HG03575 (cell line): Measurements from ENCODE around the gene G3BP2.
"Not testable (repeated sequence)": the region's sequence is repeated elsewhere in the genome, so short reads cannot be mapped to it uniquely, and the experiment has no call there.

ENCODE experiments used
- ATAC-seq: cut with Tn5 transposase; IDR thresholded peaks from one replicate; pipeline ENCODE4 v1.9.1; 2021; ENCODE audit not compliant: unreplicated experiment, insufficient number of reproducible peaks, low FRiP score; ENCODE audit errors: extremely low read depth

G3BP2 gene

GRCh38 chr4:75686346-75686745 is 13.1 kb upstream of the G3BP2 start:
- ATAC-seq, result no peak

- no peak for ATAC-seq
Measured at GRCh38 chr4:75685546-75686189, 12.5 kb upstream of the G3BP2 start.

- no peak for ATAC-seq
Measured at GRCh38 chr4:75683482-75684155, 10.4 kb upstream of the G3BP2 start.

- ATAC-seq, result no peak
Measured at GRCh38 chr4:75679876-75680575, 6.8 kb upstream of the G3BP2 start.

- no peak for ATAC-seq
Measured at GRCh38 chr4:75678965-75679364, 5.8 kb upstream of the G3BP2 start.

DNA sequence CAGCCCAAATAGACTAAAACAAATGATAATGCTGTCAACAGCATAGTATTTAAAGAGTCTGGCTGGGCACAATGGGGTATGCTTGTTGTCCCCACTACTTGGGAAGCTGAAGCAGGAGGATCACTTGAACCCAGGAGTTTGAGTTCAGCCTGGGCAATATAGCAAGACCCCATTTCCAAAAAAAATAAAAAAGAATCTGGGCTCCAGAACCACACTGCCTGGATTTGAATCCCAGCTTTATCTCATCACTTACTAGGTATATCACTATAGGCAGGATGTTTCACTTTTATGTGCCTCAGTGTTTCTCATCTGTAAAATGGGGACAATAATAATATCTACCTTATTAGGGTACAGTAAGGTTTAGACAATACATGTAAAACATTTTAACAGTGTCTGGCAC is 5.3 kb upstream of the G3BP2 start:
- no peak for ATAC-seq

GRCh38 chr4:75675004-75675531 is 1.9 kb upstream of the G3BP2 start:
- no peak for ATAC-seq

- no peak for ATAC-seq
Measured at GRCh38 chr4:75673959-75674328, 733 bp upstream of the G3BP2 start.

DNA sequence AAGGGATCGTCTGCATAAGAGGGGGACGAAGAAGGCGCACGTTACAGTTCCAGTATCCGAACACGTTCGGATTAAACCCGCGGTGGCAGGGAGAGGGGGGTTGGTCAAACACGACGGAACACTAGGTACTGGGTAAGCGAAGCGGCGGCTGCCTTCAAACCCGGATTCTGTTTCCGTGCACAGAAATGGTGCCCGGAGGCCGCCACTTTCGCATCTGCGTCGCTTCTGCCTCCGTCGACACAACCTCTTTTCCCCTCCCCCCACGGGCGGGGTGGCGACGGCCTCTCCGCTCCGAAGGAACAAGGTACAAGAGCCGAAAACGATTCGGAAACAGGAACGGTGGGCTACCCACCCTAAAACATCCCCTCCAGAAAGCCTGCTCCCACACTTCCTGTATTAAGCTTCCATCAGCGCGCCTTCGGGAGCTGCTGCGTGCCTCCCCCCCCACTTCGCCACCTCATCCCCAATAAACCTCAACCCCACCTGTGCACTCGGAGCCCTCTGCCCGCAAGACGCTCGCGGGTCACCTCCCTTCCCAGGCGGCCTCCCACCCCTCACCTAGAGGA is 667 bp downstream of the G3BP2 start:
- no peak for ATAC-seq

GRCh38 chr4:75671802-75672421 is 1.3 kb downstream of the G3BP2 start:
- ATAC-seq, result no peak

- ATAC-seq, result no peak
Measured at GRCh38 chr4:75668596-75668995, 4.6 kb downstream of the G3BP2 start.

DNA sequence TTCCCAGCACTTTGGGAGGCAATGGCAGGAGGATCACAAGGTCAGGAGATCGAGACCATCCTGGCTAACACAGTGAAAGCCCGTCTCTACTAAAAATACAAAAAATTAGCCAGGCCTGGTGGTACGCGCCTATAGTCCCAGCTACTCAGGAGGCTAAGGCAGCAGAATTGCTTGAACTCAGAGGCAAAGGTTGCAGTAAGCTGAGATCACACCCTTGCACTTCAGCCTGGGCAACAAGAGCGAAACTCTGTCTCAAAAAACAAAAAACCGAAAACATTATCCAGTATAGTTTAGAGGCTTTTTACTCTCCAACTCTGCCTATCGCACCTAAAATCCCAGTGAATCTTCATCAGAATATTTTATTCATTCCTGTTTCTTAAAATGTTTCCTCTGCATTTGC is 5.6 kb downstream of the G3BP2 start:
- ATAC-seq, result not testable (repeated sequence)

DNA sequence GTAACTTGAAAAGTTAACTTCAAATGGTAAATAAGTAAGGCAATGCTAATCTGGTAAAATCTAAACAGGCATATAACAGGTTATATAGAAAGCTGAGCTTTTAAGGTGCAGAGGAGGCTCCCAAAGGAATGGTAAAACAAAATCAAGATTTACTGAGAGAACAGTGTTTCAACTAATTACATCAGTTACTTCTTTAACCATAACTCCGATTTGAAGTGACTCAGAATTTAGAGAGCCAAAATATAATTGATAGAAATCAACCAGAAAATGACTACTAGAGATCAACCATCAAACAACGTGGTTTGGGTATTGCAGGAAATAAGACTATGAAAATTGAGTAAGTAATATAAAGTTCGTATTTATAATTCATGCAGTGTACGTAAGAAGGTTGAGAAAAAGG is 6.9 kb downstream of the G3BP2 start:
- ATAC-seq, result no peak

- ATAC-seq, result not testable (repeated sequence)
Measured at GRCh38 chr4:75664604-75665003, 8.6 kb downstream of the G3BP2 start.

DNA sequence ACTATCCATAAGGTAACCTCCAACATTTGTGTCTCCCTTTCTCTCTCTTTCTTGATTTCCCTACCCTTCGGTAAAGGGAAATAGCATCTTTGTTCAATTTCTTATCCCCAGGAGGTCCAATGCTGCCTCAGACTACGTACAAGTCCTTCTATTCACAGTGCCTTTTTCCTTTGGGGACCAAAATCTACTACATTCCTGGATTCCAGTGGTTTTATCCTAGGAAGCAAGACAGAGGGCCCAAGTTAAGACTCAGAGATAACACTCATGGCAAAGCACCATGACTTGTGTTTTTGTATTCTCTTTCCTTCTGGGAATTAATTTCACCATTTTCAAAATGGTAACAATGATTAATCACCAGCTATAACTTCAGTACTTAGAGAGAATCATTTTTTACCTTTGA is 10.6 kb downstream of the G3BP2 start:
- no peak for ATAC-seq

DNA sequence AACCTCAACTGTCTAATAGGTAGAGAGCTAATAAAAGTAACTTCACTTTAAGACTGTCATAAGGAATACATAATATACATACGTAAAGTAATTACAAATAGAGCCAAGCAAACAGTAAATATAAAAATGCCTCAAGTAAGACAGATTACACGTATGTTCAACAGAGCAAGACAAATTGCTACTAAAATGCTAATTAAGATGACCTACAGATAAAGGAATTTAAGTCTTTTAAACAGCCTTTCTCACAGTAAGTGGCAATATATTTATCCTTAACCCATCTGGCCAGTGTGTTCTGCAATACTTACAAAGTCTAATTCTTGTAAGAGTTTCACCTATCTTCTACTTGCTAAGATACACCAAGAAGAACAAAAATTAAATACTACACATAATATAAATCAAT is 12.7 kb downstream of the G3BP2 start:
- no peak for ATAC-seq

DNA sequence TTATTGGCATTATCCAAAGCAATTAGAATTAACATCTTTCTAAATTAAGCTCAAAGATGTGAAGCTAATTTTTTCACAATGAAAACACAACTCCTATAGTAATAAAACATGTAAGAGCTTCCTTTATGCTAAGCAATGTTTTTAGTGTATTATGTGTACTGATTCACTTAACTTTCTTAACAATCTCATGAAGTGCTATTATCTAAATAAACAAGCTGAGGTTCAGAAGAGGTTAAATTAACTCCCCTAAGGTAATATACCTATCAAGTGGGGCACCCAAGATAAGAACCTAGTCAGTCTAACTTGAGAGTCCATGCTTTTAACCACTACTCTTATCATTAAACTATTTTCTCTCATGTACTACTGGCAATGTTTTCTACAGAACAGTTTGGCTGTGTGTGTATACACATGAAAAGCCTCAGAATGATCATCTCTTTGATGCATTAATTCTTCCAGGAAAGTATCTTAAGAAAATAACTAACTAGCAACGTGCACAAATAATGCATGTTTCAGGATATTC is 13.6 kb downstream of the G3BP2 start:
- no peak for ATAC-seq

- ATAC-seq, result no peak
Measured at GRCh38 chr4:75658876-75659275, 14.3 kb downstream of the G3BP2 start.

- no peak for ATAC-seq
Measured at GRCh38 chr4:75655562-75655961, 17.6 kb downstream of the G3BP2 start.
